IMR-90 (cell line): Measurements from ENCODE around the gene LY6G6D. TPM values are rescaled to one million over a fixed set of nuclear protein-coding genes. Genes with fewer than 3 reads are reported as not detected.

ENCODE experiments used
- ATAC-seq: fragments of 200-7000 bp; cut with Tn5 transposase; 2 replicates; pipeline ENCODE4 v1.9.1; 2020; ENCODE audit warnings: low read depth, mild to moderate bottlenecking, moderate library complexity
- BruUV-seq: library from RNA; stranded (reverse); fragments of 400-500 nt; replicated peaks from 2 replicates; lab custom pipeline; 2021; lab: Mats Ljungman, UMichigan
- CTCF ChIA-PET: fragments of 300-600 bp; formaldehyde crosslinking; extraction: SDS; loops from one replicate; lab custom pipeline; 2021; ENCODE audit warnings: antibody characterized with exemption; lab: Yijun Ruan, JAX
- POLR2A ChIA-PET: fragments of 300-600 bp; sonication (Branson Sonifier 250); formaldehyde crosslinking; loops from one replicate; lab custom pipeline; 2022; ENCODE audit warnings: antibody characterized with exemption; ENCODE audit not compliant: unreplicated experiment; lab: Charles Lee
- DNase-seq: peaks from one replicate; pipeline ENCODE4 v3.0.0; 2013
- H2AFZ ChIP-seq: replicated peaks from 2 replicates; pipeline ENCODE3; 2013; ENCODE audit warnings: low read length, mild to moderate bottlenecking; ENCODE audit not compliant: poor library complexity
- H2AK5ac ChIP-seq: 2 replicates; pipeline ENCODE4 v1.6.1; 2013; ENCODE audit warnings: low read depth, low read length, inconsistent platforms
- H2AK9ac ChIP-seq: replicated peaks from 2 replicates; pipeline ENCODE3; 2013; ENCODE audit warnings: mild to moderate bottlenecking, low read depth, low read length, moderate library complexity; ENCODE audit not compliant: poor library complexity
- H2BK120ac ChIP-seq: 2 replicates; pipeline ENCODE4 v1.6.1; 2013; ENCODE audit warnings: low read depth, low read length, inconsistent platforms
- H2BK15ac ChIP-seq: 3 replicates; pipeline ENCODE4 v1.6.1; 2013; ENCODE audit warnings: low read depth, low read length, inconsistent platforms
- H2BK20ac ChIP-seq: 2 replicates; pipeline ENCODE4 v1.6.1; 2013; ENCODE audit warnings: low read depth, mild to moderate bottlenecking, inconsistent platforms, low read length, moderate library complexity
- H2BK5ac ChIP-seq: 2 replicates; pipeline ENCODE4 v1.6.1; 2013; ENCODE audit warnings: mild to moderate bottlenecking, low read depth, low read length, inconsistent platforms; ENCODE audit not compliant: poor library complexity, severe bottlenecking
- H3K14ac ChIP-seq: replicated peaks from 2 replicates; pipeline ENCODE4 v1.6.1; 2013; ENCODE audit warnings: low read depth, low read length, inconsistent platforms
- H3K18ac ChIP-seq: 2 replicates; pipeline ENCODE4 v1.6.1; 2013; ENCODE audit warnings: low read depth, low read length, control low read depth
- H3K23ac ChIP-seq: 2 replicates; pipeline ENCODE4 v1.6.1; 2013; ENCODE audit warnings: low read depth, low read length, inconsistent platforms
- H3K27ac ChIP-seq: 2 replicates; pipeline ENCODE4 v1.5.1; 2013; ENCODE audit warnings: mild to moderate bottlenecking, control low read depth, low read length; ENCODE audit not compliant: insufficient read depth
- H3K27me3 ChIP-seq: 2 replicates; pipeline ENCODE4 v1.6.1; 2013; ENCODE audit warnings: low read length; ENCODE audit not compliant: control insufficient read depth, insufficient read depth
- H3K36me3 ChIP-seq: 2 replicates; pipeline ENCODE4 v1.6.1; 2013; ENCODE audit warnings: low read length, mixed read lengths; ENCODE audit not compliant: control insufficient read depth, insufficient read depth
- H3K4ac ChIP-seq: 2 replicates; pipeline ENCODE4 v1.6.1; 2013; ENCODE audit warnings: low read depth, low read length, inconsistent platforms
- H3K4me1 ChIP-seq: 2 replicates; pipeline ENCODE4 v1.6.1; 2013; ENCODE audit warnings: low read length, mixed read lengths; ENCODE audit not compliant: control insufficient read depth, insufficient read depth
- H3K4me2 ChIP-seq: 2 replicates; pipeline ENCODE4 v1.6.1; 2013; ENCODE audit warnings: low read depth, mild to moderate bottlenecking, control low read depth, low read length, moderate library complexity
- H3K4me3 ChIP-seq: 2 replicates; pipeline ENCODE4 v1.5.1; 2013; ENCODE audit warnings: low read depth, mild to moderate bottlenecking, control low read depth, low read length, moderate library complexity; ENCODE audit not compliant: insufficient read depth
- H3K56ac ChIP-seq: 2 replicates; pipeline ENCODE4 v1.6.1; 2013; ENCODE audit warnings: low read length, inconsistent platforms; ENCODE audit not compliant: insufficient read depth; ENCODE audit errors: extremely low read depth
- H3K79me1 ChIP-seq, 2 experiments: 2 replicates each; pipeline ENCODE4 v1.6.1; 2013; ENCODE audit warnings: low read length in 2 of 2, inconsistent platforms in 1 of 2, low read depth in 1 of 2
- H3K9ac ChIP-seq: 2 replicates; pipeline ENCODE4 v1.6.1; 2013; ENCODE audit warnings: low read depth, low read length, control low read depth
- H3K9me1 ChIP-seq: 2 replicates; pipeline ENCODE4 v1.6.1; 2013; ENCODE audit warnings: low read length, inconsistent platforms; ENCODE audit not compliant: insufficient read depth
- H3K9me3 ChIP-seq: 2 replicates; pipeline ENCODE4 v1.6.1; 2013; ENCODE audit warnings: low read length; ENCODE audit not compliant: control insufficient read depth, insufficient read depth
- H4K20me1 ChIP-seq: 2 replicates; pipeline ENCODE4 v1.6.1; 2013; ENCODE audit warnings: low read length, inconsistent platforms; ENCODE audit not compliant: insufficient read depth
- H4K5ac ChIP-seq: 2 replicates; pipeline ENCODE4 v1.6.1; 2013; ENCODE audit warnings: mild to moderate bottlenecking, low read depth, low read length, control low read depth
- H4K8ac ChIP-seq, 2 experiments: 2 replicates each; pipeline ENCODE4 v1.6.1; 2013; ENCODE audit warnings: low read depth in 2 of 2, low read length in 2 of 2, control low read depth in 1 of 2, inconsistent platforms in 1 of 2
- H4K91ac ChIP-seq: 2 replicates; pipeline ENCODE4 v1.6.1; 2013; ENCODE audit warnings: low read depth, low read length, inconsistent platforms; ENCODE audit not compliant: insufficient read depth
- BHLHE40 ChIP-seq: fragments of 150-350 bp; IDR thresholded peaks from 2 replicates; pipeline ENCODE4 v1.6.1; 2016; ENCODE audit warnings: mild to moderate bottlenecking, low read depth, low read length
- CEBPB ChIP-seq: IDR thresholded peaks from 2 replicates; pipeline ENCODE4 v1.6.1; 2012; ENCODE audit warnings: low read depth, low read length, improper control_type of control experiment
- CHD1 ChIP-seq: IDR thresholded peaks from 2 replicates; pipeline ENCODE4 v1.6.1; 2012; ENCODE audit warnings: low read depth, low read length, improper control_type of control experiment
- FOS ChIP-seq: fragments of 150-350 bp; IDR thresholded peaks from 2 replicates; pipeline ENCODE4 v1.6.1; 2016; ENCODE audit warnings: low read depth, low read length
- MAFK ChIP-seq: IDR thresholded peaks from 2 replicates; pipeline ENCODE4 v1.6.1; 2012; ENCODE audit warnings: low read depth, low read length, improper control_type of control experiment
- MAZ ChIP-seq: IDR thresholded peaks from 2 replicates; pipeline ENCODE4 v1.6.1; 2012; ENCODE audit warnings: low read depth, mild to moderate bottlenecking, low read length, improper control_type of control experiment, moderate library complexity, borderline replicate concordance
- MXI1 ChIP-seq: IDR thresholded peaks from 2 replicates; pipeline ENCODE4 v1.6.1; 2012; ENCODE audit warnings: low read depth, mild to moderate bottlenecking, low read length, moderate library complexity, borderline replicate concordance
- NFE2L2 ChIP-seq: fragments of 150-350 bp; IDR thresholded peaks from 2 replicates; pipeline ENCODE4 v1.6.1; 2016; ENCODE audit warnings: low read depth, mild to moderate bottlenecking, low read length
- POLR2A ChIP-seq: IDR thresholded peaks from 2 replicates; pipeline ENCODE4 v1.6.1; 2012; ENCODE audit warnings: mild to moderate bottlenecking, low read depth, low read length
- RAD21 ChIP-seq: IDR thresholded peaks from 2 replicates; pipeline ENCODE4 v1.6.1; 2012; ENCODE audit warnings: low read length, improper control_type of control experiment
- RCOR1 ChIP-seq: IDR thresholded peaks from 2 replicates; pipeline ENCODE4 v1.6.1; 2012; ENCODE audit warnings: mild to moderate bottlenecking, low read length, improper control_type of control experiment; ENCODE audit not compliant: insufficient replicate concordance
- RFX5 ChIP-seq: IDR thresholded peaks from 2 replicates; pipeline ENCODE4 v1.8.0; 2012; ENCODE audit warnings: low read depth, mild to moderate bottlenecking, low read length, moderate library complexity
- SMC3 ChIP-seq: fragments of 150-350 bp; IDR thresholded peaks from 2 replicates; pipeline ENCODE4 v1.6.1; 2016; ENCODE audit warnings: low read depth, mild to moderate bottlenecking, antibody characterized with exemption, low read length, moderate library complexity
- WGBS, 2 experiments: methylation state at CpG; one replicate each; pipeline versions ENCODE4 v1.1.5 to v1.1.7; 2013; ENCODE audit warnings: missing lambda C conversion rate in 2 of 2; ENCODE audit not compliant: insufficient read length in 1 of 2; ENCODE audit errors: extremely low coverage in 2 of 2; 5-methylcytosine and 5-hydroxymethylcytosine counted together
- dilution Hi-C: fragments of 300-500 bp; cut with HindIII; formaldehyde crosslinking; loops from one replicate; pipeline ENCODE4 v1.14.3; 2018; ENCODE audit warnings: low sequenced_read_pairs; ENCODE audit not compliant: unreplicated experiment
- in situ Hi-C: fragments of 300-500 bp; cut with MboI; formaldehyde crosslinking; loops from 3 replicates; pipeline ENCODE4 v1.14.3; 2019; ENCODE audit warnings: low sequenced_read_pairs, inconsistent platforms, mixed read lengths
- intact Hi-C: fragments of 100-400 bp; cut with micrococcal nuclease; formaldehyde crosslinking; loops from 2 replicates; pipeline ENCODE4 v1.10.0; 2022
- polyA plus RNA-seq, 3 experiments: library from polyadenylated mRNA; depleted of rRNA; stranded (reverse); fragments of >200 nt; gene quantifications; 2 replicates each; pipeline ENCODE4 v1.2.3, GENCODE V29; 2012; ENCODE audit warnings: low replicate concordance in 1 of 3
- total RNA-seq: library from RNA; depleted of rRNA; stranded (reverse); fragments of >200 nt; gene quantifications from 2 replicates; pipeline ENCODE4 v1.2.3, GENCODE V29; 2012
- TF ChIP-seq, protein P1 (sequence below): fragments of 150-350 bp; IDR thresholded peaks from 2 replicates; pipeline ENCODE4 v1.6.1; 2017; ENCODE audit warnings: mild to moderate bottlenecking, antibody characterized with exemption, low read length, low read depth
- TF ChIP-seq, protein P2 (sequence below): conservative IDR thresholded peaks from 2 replicates; pipeline ENCODE4 v1.5.1; 2012; ENCODE audit warnings: mild to moderate bottlenecking, low read depth, low read length, improper control_type of control experiment
- TF ChIP-seq, protein P3 (sequence below): fragments of 150-350 bp; IDR thresholded peaks from 2 replicates; pipeline ENCODE4 v1.6.1; 2016; ENCODE audit warnings: low read depth, mild to moderate bottlenecking, low read length, moderate library complexity, borderline replicate concordance

The LY6G6D gene
- total and polyA plus RNA-seq, 2 of the 4 experiments (the other 2 are of a cell fraction), result not detected

DNA sequence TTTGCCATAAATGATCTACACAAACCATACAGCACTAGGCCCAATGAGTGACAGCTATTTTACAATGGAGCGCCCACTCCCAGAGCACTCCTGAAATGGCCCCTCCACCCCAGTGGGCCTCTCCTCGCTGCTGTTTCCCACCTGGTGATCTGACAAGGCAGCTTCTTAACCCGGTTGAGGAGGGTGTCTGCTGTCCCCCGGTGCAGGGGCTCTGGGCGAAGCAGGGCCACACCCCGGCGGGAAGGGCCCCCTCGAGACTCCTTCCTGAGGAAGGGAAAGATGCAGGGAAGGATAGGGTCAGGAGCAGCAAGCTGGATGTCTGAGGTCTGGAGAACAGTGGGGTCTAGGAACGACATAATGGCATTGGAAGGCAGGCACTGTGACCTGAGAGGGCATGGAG is 22.3 kb upstream of the LY6G6D start:
- dilution Hi-C loops (no loop called here), intact Hi-C loops (no loop called here), in situ Hi-C loops (no loop called here)
- Histone ChIP-seq H3K56ac (no peak overlapping the region), H3K27ac (no peak overlapping the region), H3K9me3 (no peaks in the 10 kb centered on the region), H3K9ac (no peak overlapping the region), H2BK20ac (no peak overlapping the region), H4K5ac (no peak overlapping the region), H3K18ac (no peak overlapping the region), H2BK5ac (no peak overlapping the region), H3K4me3 (no peak overlapping the region), H2AK9ac (no peak overlapping the region), H3K79me1 (peaks cover 4 to 18% of the 10 kb centered on the region in 2 experiments; a peak in 3 of 4 replicates), H4K91ac (no peak overlapping the region), H2BK15ac (no peak overlapping the region), H3K4ac (no peak overlapping the region), H2BK120ac (no peak overlapping the region), H2AFZ (no peak overlapping the region), H3K36me3 (peaks cover 69% of the 10 kb centered on the region), H2AK5ac (no peak overlapping the region), H4K20me1 (0 out of 2 replicates have a peak, but pooled peaks cover 4% of the 10 kb centered on the region), H3K14ac (no peak overlapping the region), H3K23ac (no peak overlapping the region), H3K4me2 (no peak overlapping the region), H3K27me3 (no peaks in the 10 kb centered on the region), H3K9me1 (no peaks in the 10 kb centered on the region), H3K4me1 (no peaks in the 10 kb centered on the region), H4K8ac (no peak overlapping the region)
- CTCF ChIA-PET, result no interaction called here
- no peak for ATAC-seq
- WGBS, 2 experiments, result 92% methylated on average over 7 of the region's 9 CpGs; no CpG with 5 or more reads in 1 of the 2 experiments
- POLR2A ChIA-PET, result no interaction called here
- TF ChIP-seq RFX5 (no peak), RCOR1 (no peak), RAD21 (no peak), MXI1 (no peak), FOS (no peak), SMC3 (no peak), BHLHE40 (no peak), CEBPB (no peak), MAZ (no peak), MAFK (no peak), CHD1 (no peak), NFE2L2 (no peak), POLR2A (no peak)
- TF ChIP-seq, protein P1, sequence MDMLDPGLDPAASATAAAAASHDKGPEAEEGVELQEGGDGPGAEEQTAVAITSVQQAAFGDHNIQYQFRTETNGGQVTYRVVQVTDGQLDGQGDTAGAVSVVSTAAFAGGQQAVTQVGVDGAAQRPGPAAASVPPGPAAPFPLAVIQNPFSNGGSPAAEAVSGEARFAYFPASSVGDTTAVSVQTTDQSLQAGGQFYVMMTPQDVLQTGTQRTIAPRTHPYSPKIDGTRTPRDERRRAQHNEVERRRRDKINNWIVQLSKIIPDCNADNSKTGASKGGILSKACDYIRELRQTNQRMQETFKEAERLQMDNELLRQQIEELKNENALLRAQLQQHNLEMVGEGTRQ, result no peak
- TF ChIP-seq, protein P2, sequence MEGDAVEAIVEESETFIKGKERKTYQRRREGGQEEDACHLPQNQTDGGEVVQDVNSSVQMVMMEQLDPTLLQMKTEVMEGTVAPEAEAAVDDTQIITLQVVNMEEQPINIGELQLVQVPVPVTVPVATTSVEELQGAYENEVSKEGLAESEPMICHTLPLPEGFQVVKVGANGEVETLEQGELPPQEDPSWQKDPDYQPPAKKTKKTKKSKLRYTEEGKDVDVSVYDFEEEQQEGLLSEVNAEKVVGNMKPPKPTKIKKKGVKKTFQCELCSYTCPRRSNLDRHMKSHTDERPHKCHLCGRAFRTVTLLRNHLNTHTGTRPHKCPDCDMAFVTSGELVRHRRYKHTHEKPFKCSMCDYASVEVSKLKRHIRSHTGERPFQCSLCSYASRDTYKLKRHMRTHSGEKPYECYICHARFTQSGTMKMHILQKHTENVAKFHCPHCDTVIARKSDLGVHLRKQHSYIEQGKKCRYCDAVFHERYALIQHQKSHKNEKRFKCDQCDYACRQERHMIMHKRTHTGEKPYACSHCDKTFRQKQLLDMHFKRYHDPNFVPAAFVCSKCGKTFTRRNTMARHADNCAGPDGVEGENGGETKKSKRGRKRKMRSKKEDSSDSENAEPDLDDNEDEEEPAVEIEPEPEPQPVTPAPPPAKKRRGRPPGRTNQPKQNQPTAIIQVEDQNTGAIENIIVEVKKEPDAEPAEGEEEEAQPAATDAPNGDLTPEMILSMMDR, result no peak
- TF ChIP-seq, protein P3, sequence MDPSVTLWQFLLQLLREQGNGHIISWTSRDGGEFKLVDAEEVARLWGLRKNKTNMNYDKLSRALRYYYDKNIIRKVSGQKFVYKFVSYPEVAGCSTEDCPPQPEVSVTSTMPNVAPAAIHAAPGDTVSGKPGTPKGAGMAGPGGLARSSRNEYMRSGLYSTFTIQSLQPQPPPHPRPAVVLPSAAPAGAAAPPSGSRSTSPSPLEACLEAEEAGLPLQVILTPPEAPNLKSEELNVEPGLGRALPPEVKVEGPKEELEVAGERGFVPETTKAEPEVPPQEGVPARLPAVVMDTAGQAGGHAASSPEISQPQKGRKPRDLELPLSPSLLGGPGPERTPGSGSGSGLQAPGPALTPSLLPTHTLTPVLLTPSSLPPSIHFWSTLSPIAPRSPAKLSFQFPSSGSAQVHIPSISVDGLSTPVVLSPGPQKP, result no peak
- BruUV-seq, result no TSS peak
- DNase-seq, result no peak
